SK-N-MC (cell line): ENCODE measurements around the gene BTG2.

Experiments used
- EZH2 ChIP-seq: fragments of 200-600 bp; sonication (generic); IDR thresholded peaks from one replicate; pipeline ENCODE4 v1.6.1; 2017; ENCODE audit warnings: antibody characterized with exemption
- FOXP2 ChIP-seq: optimal IDR thresholded peaks from 2 replicates; pipeline ENCODE3; 2011; ENCODE audit warnings: mild to moderate bottlenecking, moderate library complexity; ENCODE audit not compliant: insufficient read depth; ENCODE audit errors: extremely low read length, control extremely low read depth
- POLR2AphosphoS5 ChIP-seq: IDR thresholded peaks from 2 replicates; pipeline ENCODE4 v1.6.1; 2012; ENCODE audit warnings: mild to moderate bottlenecking, low read depth, low read length, borderline replicate concordance

- TF ChIP-seq EZH2 (no peak), POLR2AphosphoS5 (no peak), FOXP2 (no peak)
These were observed 18.3 kb downstream of the BTG2 start for GRCh38 chr1:203323587-203323986.
